NK-92 treated with Interleukin-12 subunit alpha and Interleukin-12 subunit beta, amount 100 ng/mL, for 24 hours (cell line): ENCODE data around the gene GFI1.

ENCODE experiments used
- DNase-seq: peaks from one replicate; lab custom pipeline; 2025; lab: John Stamatoyannopoulos, UW

GFI1 gene

GRCh38 chr1:92488416-92488815 lies 1.7 kb upstream of the GFI1 start:
- DNase-seq = no peak

DNA sequence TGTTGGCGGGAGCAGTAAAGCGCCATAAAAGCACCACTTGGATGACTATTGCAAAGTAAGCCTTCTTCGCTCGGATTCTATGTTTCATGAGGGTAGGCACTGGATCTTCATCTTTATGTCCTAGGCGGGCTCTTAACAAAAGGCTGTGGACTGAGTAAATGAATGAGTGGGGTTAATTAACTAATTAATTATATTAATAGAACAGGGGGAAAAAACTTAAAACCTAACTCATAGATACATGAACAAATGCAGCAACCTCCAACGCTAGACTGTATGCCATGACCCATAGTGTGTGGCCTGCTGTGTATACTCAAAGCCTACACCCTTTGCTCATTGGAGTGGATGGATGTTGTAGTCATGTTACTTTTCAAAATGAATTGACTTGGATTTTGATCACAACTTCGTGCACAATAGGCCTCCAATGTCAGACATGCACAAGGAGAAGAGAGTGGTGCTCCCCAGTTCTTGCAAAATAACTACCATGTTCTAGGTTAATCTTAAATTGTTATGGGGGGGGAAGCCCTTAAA lies 417 bp upstream of the GFI1 start:
- no peak for DNase-seq

- DNase-seq = peak; percentile 90
These were observed 1.1 kb downstream of the GFI1 start for GRCh38 chr1:92485381-92486250.

- DNase-seq = peak; percentile 85
These were observed 2.0 kb downstream of the GFI1 start for GRCh38 chr1:92484472-92485380.

DNA sequence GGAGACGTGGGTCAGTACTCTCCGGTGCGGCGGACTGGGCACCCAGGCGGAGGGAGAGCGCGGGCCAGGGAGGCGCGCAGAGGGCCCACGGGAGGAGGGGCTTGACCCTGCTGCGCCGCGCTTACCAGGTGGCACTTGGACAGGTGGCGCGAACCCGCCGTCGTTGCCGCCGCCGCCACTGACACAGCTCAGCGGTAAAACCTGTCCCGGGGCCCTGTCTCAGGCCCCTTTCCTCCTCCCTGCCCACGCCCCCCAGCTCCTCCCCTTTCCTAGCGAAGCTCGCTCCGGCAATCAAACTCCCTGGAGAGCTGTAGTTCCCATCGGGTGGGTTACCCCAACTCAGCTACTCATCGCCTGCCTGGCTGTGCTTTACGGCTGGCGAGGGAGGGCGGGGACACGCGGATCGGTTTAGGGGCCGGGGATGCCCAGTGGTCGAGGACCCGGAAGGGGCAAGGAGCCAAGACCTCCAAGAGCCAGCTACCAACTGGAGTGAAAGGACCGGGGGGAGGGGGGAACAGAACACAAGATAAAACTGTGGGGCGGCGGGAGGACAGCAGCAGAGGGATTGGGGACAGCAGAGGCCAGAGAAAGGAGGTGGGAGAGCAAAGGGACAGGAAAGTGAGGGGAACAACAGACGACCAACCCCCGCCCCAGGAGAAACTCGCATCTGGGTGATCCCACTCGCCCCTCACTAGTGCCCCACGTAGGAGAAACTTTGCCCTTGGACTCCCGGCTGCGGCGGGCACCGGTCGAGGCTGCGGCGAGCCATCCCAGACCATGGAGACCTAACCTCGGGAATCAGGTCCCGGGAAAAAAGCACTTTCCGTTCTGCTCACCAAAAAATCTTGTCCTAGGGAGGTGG lies 2.9 kb downstream of the GFI1 start:
- peak; percentile 69 for DNase-seq

DNA sequence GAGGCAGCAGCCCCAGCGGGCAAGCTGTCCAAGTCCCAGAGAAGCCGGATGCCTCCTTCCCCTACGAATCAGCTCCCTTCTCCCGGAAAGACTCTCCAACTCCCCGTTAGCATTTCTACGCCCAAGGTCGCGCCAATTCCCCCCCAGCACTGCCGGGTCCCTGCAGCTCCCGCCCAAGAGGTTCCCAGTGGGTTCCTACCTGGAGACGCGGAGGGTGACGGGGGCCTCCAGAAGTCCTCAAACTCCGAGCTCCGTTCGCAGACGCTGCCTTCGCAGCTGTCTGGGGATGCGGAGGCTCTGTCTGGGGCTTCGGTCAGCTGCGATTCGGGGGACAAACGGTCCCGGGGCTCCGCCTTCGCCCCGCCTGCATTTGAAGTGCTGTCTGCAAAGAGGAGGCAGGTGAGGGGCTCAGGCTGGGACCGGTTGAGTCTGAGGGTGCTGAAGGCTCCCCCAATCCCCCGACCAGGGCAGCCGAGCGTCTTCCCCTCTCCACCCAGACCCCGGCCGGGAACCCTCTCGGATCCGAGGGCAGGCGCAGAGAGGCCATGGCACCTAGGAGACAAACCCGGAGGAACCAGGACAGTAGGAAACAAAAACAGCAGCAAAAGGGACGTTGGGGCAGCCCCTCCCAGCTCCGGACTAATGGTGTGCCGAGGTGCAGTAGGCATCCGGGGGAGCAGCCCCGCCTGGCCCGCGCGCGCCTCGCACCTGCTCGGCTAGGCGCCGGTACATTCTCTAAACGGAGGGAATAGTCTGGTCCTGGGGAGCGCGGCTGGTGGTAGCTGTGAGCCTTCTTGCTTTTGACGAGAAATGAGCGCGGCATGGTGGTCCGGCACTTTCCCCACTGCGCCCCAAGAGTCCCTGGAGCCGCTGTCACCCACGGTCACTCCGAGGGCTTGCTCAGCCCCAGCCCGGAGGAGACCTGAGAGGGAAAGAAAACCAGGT lies 3.8 kb downstream of the GFI1 start:
- peak; percentile 39 for DNase-seq

GRCh38 chr1:92481971-92482664 lies 4.6 kb downstream of the GFI1 start:
- no peak for DNase-seq

GRCh38 chr1:92481599-92481925 lies 5.2 kb downstream of the GFI1 start:
- DNase-seq = no peak

DNA sequence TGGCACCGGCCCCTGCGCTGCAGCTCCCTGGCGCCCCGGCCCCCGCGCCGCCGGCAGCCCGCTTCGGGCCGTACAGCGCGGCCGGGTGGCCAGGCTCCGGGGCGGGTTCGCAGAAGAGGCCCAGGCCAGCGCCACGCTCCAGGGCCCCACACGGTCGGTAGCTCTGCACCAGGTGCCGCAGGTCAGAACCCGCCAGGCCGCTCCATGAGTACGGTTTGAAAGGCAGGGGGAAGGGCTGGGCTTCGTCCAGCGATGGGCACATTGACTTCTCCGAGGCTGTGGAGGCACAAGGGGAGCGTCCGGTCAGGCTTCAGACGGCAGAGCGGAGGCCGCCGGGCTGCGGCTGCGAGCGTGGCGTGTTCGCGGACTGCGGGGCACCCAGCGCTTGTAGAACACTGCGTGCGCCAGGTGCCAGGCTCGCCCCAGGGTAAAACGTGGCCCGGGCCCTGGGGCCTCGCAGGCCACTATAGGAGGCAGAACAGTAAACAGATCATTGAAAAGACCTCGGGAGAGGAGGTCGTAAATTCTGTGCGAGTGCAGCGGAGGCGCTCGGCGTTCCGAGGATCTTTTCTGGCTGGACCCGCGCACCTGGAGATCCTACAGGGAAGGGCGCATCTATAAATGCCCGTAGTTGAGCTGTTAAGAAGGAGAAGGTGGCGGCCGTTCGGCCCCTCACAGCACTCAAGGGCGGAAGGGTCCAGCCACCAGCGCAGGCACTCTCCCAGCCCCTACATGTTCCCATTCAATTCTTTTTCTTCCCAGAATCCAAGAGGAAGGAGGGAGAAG lies 5.7 kb downstream of the GFI1 start:
- DNase-seq = no peak

DNA sequence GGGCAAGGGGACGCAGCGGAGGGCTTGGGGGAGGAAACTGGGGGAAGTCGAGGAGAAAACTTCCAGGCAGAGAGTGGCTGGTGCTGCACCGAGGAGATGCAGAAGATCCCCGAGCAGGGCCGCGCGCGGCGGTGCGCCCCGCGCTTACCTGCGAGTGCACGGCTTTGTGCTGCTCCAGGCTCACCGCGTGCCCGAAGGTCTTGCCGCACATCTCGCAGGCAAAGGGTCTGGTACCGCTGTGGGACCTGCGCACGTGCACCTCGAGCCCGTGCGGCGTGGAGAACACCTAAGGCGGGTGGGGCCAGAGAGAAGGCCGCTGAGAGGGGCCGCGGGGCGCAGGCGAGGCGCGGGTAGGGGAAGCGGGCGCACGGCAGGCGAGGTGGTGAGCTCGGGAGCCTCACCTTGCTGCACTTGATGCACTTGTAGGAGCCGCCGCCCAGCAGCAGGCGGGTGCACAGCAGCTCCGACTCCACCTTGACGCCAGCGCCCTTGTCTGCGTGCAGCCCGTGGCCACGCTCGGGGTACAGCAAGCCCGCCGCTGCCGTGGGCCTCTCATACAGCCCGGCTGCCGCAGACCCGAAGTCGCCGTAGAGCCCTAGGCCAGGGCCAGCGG lies 6.4 kb downstream of the GFI1 start:
- DNase-seq = no peak

- no peak for DNase-seq
These were observed 7.1 kb downstream of the GFI1 start for GRCh38 chr1:92479587-92479986.

- no peak for DNase-seq
These were observed 8.3 kb downstream of the GFI1 start for GRCh38 chr1:92478393-92478792.

GRCh38 chr1:92476071-92476631 lies 10.6 kb downstream of the GFI1 start:
- no peak for DNase-seq

GRCh38 chr1:92475029-92475428 lies 11.7 kb downstream of the GFI1 start:
- DNase-seq = no peak

DNA sequence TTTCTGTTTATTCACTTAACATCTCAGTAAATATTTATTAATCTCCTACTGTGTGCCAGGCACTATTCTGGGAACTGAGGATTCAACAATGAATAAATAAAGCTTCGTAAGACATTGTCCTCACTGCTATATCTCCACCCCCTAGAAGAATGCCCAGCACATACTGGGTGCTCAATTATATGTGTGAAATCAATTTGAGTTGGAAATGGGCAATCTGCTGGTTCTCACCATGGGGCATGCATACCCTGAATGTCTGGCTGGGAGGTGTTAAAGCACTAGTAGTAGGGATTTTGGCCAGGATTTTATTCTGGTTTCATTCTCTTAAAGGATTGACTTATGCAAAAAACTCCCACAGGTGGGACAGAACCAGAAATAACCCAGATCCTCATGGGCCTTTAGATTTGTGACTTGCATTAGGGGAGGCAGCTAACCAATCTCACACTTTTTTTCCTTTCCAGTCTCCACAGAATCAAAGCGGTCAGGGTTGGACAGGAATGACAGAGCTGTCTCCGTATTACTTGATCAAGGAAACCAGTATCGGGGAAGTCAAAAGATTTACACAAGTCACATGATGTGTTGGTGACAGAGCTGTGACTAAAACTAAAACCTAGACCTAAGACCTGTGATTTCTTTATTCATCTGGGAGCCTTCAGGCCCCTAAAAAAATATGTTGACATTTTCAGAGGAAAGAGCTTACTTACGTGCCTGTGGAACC lies 12.8 kb downstream of the GFI1 start:
- no peak for DNase-seq

DNA sequence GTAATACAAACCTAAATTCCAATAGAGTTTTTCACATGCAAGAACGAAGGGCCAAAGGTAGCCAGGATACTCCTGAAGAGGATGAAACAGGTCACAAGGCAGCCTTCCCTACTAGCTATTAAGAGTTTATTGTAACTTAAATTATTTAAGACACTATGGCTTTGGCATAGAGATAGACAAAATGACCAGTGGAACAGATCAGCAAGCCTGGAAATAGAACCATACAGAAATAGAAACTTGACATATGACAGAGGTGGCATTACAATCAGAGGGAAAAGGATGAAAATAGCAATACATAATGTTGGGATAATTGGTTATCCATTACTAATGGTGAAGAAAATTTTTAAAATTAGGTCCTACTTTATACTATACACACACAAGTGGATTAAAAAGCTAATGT lies 16.5 kb downstream of the GFI1 start:
- no peak for DNase-seq

- DNase-seq = no peak
These were observed 19.9 kb downstream of the GFI1 start for GRCh38 chr1:92466683-92467352.
